GM04504 (cell line): Measurements from ENCODE around the gene PKIG.
A peak's percentile ranks its signal among the peaks of the same experiment; 100 is the strongest.
"Not testable (repeated sequence)": the region's sequence is repeated elsewhere in the genome, so short reads cannot be mapped to it uniquely, and the experiment has no call there.

Experiments used
- DNase-seq: peaks from one replicate; pipeline ENCODE4 v3.0.0-alpha.2; 2012; ENCODE audit warnings: low read depth

The PKIG gene

DNA sequence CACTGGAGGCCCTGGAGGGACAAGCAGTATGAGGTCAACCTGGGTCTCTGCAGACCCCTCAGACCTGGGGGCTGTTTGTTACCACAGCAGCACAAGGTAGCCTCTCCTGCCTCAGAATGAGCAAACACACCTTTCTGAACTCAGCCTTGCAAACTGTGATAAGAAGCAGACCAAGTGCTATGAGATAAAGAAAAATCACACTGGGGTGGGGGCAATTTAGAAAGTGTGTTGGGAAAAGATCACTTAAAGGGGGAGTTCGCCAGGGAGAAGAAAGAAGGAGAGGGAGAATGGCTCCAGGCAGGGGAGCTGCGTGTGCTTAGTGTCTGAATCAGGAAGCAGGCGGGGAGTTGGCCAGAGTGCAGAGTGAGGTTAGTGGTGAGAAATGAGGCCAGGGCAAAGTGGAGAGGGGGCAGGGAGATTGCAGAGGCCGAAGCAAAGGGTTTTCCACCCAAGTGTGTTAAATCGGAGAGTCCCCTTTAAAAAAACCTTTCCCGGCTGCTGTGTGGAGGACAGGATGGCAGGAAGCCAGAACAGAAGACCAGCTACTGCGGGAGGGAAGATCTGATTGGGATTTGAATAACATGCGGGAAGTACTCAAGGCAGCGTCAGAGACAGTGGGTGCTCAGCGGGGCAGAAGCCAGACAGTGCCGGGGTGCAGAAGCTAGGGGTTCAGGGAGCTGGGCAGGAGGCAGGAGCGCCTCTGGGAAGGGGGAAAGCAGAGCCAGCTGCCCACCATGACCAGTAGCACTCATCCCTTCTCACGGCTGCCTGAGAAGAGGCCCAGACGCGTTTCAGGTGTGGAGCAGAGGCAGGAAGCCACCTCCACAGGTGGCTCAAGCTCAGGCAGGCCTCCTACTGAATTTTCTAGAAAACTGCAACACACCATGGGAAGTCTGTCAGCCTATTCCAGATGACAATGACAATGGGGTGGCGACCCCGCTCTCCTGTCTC, 60.1 kb downstream of the PKIG start:
- peak; percentile 72 for DNase-seq

DNA sequence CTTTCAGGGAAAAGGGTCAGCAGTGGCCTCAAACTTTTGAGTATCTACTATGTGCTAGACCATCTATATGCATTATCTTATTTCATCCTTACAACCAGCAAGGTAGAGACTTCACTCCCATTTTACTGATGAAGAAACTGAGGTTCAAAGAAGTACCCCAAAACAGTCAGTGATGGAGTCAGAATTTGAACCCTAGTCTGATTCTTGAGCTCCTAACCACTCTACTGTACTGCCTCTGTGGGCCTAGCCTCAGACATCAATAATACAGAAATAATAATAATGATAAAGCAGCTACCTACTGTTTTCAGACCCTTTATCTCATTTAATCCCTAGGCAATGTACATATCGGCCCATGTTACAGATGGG, 60.8 kb downstream of the PKIG start:
- no peak for DNase-seq

DNA sequence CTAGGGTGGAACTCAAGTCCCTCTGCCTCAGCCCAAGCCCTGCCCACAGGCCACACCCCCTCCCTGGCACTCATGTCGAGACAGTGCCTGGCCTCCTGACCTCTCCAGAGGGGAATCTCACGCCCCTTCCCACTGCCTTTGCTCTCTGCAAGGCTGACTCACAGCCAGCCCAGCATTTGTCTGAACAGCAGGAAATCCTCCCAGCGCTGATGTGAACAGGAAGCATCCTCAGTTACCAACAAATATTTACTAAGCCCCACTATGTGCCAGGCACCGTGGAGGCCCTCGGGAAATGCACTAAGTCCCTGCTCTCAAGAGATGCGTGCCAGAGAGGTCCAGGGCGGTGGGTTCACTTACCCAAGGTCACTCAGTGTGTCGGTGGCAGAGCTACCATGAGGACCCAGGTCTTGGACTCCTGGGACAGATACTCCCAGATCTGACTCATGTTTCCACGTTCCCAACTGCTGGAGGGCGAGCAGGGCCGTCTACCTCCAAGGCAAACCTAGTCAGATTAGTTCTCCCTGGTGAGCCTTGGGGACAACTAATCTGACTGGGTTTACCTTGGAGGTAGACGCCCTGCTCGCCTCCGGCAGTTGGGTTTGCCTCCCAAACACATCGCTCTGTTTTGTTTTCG, 61.3 kb downstream of the PKIG start:
- DNase-seq, result peak; percentile 77

DNA sequence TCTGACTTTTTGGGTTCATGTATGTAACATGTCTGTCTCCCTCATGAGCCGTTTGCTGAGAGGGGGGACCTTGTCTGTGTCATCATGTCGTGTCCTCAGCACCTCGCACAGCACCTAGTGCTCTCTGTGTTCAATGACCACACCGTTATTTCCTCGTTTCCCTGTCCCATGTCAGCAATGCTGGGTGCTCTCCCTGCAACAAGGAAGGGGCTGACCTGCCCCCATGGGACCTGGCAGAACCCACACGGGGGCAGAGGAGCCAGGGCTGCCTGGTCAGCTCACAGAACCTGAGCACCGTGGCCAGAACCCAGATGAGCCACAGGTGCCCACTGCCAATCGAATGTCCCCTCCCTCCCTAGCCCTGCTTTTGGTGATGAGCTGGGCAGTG, 61.8 kb downstream of the PKIG start:
- DNase-seq, result no peak

DNA sequence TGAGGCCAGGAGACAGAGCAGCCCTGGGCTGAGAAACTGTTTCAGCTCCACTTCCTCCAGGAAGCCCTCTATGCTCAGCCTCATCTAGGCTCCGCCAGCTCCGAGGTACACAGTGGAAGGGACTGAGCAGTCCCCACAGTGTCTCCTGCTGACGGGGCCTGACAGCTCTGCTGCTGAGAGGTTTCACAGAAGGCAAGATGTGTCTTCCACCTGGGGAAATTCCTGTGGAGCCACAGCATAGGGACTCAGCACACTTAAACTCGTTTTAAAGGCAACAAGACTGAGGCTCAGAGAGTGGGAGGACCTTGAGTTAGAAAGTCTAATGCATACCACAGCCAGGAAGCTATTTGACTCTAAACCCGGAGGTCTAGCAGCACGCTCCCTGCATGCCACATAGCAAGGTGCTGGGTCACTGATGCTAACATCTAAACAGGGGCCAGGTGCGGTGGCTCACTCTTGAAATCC, 62.3 kb downstream of the PKIG start:
- DNase-seq, result no peak

DNA sequence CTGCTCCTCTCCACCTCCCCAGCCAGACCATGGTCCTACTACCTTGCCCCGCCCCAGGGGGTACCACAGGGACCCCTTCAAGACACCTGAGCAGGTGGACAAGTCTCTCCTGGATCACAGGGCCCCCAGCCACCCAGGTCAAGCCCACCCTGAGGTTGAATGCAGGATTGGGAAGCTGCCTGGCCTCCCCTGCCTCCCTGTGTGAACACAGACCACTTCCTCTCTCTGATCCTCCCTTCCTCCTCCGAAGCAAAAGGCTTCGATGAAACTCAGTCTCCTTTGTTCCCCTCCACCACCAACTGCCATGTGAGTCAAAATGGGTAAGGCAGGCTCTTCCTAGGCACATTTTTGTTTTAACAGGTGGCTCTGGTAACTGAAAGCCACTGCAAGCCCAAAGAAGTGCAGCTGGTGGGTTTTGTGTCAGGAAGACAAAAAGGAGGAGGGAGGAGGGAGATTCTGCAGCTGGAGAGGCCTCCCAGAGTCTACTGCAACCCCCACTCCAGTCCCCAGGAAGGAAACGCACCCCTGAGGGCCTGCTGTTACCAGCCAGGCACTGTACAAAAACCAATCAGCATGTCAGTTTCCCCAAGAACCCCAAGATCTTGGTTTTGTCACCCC, 63.8 kb downstream of the PKIG start:
- no peak for DNase-seq

DNA sequence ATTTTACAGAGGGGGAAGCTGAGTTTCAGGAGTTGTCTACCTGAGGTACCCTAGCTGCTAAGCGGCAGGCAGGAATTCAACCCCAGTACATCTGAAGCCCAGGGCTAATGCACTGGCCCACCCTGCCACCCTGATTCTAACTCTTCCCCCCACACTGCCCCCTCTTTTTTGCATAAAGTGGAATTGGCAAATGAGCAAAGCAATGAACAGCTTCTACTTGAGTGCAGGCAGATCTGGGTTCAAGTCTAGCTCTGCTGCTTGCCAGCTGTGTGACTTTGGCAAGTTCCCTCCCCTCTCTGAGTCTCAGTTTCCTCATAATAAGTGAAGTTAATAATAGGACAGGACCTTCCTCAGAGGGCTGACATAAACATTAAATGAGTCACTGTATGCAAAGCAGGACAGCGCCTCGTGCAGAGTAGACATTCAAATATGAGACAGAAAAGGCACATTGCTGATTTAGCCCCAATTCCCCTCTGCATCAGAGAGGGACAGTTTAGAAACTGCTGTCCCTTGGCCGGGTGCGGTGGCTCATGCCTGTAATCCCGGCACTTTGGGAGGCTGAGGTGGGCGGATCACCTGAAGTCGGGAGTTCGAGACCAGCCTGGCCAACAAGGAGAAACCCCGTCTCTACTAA, 64.4 kb downstream of the PKIG start:
- no peak for DNase-seq

DNA sequence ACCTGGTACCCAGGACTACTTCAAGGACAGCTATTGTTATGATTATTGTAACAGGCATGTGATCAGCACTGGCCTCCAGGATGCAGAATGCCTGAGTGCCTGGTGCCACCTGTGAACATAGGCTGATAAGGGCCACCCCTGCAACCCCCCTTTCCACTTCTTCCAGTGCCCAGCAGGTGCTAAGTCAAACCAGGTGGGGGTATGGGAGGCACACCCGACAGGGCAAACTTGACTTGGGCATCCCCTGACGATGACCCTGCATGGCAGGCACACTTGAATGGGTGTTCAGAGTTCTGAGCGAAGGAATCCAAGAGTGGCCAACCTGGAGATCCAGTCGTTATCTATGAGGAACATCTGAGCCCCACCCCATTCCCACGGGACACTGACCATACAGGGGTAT, 65.7 kb downstream of the PKIG start:
- DNase-seq, result no peak

DNA sequence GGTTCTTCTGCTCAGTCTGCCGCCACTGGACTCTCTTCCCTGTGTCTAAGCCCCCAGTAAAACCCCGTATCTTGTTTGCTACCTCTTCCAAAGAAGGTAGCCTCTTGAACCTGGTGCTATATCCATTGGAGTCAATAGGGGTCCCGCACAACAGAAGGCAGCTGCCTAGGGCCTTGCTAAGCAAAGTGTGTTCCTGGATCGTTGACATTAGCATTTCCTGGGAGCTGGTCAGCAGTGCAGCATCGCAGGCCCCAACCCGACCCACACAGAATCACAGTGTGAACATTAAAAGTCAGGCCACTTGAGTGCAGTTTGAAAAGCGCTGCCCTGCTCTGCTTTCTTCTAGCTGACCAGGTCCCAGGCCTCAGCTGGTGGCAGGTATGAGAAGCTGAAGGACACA, 66.2 kb downstream of the PKIG start:
- DNase-seq, result no peak

DNA sequence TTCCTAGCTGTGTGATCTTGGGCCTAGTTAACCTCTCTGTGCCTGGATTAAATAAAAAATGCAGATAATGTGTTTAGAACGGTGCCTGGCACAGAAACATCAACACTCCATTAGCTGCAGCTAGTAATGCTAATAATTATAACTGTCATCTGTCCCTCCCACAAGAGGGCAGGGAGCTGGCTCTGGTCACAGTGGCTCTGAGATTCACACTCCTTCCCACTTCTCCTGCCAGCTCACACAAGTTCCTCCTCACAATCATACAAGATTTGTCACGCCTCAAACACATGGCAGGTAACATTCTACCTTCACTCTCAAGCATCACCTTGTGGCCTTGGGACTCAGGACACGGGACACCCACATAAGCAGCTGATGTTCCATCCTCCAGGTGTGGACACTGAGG, 66.7 kb downstream of the PKIG start:
- DNase-seq, result no peak

DNA sequence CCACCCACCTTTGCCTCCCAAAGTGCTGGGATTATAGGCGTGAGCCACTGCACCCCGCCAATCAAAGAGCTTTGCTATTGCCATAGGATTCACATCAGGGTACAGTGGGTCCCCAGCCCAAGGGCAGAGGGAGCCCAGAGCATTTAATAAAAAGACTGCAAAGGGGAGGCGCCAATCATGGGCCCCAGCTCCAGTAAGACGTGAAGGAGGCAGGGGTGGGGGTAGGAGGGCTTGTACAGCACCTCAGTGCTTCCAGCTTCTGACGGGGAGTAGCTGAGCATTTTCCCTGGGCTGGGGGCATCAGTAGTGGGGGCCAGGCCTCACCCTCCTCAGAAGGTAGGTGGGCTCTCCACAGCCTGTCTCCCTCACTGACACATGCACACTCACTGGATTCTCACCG, 67.6 kb downstream of the PKIG start:
- no peak for DNase-seq

DNA sequence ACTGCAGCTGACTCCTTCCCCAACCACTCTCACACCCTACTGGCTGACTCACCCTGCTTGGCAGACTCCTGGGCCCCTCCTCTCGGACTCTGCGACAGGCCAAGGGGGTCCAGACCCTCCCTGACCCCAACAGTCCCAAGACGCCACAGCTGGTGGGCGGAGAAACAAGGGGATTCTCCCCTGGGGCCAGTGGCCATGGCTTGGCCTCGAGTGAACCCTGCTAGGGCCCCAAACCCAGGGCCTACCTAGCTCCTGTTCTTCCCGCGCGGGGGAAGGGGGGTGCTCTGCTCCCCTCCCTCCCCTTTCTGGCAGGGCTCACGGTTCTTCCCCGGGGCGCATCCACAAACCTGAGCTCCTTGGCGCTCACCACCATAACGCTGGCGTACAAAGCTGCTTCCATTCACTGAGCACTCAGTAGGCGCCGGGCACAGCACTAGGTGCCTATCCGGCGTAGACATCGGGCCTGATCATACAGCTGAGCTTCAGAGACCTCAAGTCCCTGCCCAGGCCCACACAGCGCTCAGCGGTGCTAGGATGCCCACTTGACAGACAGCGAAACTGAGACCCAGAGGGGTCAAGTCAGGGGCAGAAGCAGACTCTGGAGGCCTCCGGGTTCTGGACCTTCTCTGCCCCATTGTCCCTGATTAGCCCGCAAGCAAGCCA, 68.5 kb downstream of the PKIG start:
- no peak for DNase-seq

DNA sequence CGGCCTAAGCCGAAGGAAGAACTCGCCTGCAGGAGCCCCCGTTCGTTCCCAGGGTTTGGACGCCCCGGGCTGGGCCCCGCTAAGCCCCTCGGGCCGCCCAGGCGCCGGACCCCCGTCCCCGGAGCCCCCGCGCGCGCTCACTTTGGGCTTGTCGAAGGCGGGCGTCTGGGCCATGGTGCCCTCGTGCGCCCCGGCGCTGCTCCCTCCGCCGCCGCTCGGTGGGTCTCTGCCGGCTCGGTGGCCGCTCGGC, 69.0 kb downstream of the PKIG start:
- no peak for DNase-seq

DNA sequence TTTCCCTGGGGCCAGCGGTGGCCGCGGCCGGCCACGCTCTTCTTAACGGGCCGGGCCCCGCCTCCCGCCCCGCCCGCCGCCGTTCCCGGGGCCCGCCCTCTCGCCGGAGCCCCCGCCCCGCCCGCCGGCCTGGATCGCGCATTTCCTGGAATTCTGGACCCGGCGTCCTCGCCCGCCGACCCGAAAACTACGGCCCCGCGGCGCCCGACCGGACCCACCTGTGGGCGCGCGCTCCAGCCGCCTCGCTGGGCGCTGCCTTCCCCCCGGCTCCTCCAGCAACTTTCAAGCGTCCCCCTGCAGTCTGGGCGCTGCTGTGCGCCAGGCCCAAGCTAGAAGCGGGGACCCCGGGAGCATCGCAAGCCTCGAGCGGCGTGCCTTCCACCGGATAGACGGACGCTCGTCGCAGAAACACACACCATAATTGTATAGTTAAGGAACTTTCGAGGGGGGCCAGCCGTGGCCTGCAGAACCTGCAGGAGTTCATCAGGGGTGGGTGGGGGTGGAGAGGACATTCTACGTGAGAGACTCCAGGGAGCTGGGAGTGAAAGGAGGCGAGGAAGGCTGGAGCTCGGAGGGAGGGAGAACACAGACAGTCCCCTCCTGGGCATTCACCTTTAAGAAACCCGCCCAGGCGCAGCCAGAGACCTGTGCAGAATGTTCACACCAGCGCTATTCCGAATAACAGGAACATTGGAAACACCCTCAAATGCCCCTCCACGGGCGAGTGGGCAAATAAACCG, 69.5 kb downstream of the PKIG start, which contains the start of gene ADA:
Gene ADA, minus strand, starts transcription at position 16 of the 740 bp plus-strand sequence. CDS start 92 bp downstream, outside the sequence.
- DNase-seq, result no peak

DNA sequence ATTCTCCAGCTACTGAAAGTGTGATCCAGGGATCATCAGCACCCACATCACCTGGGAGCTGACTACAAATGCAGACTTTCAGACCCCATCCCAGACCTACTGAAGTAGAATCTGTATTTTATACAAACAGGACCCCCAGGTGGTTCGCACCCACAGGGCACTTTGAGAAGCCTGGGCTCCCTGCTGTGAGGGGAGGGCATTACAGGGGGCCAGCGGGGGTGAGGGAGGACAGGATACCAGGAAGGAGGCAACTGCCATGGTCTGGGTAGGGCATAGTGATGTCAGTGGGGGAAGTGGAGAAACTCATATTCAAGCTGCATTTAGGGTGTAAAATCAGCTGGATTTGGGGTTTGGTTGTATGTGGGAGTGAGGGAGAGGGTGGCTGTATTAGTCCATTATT, 71.2 kb downstream of the PKIG start:
- DNase-seq, result no peak

DNA sequence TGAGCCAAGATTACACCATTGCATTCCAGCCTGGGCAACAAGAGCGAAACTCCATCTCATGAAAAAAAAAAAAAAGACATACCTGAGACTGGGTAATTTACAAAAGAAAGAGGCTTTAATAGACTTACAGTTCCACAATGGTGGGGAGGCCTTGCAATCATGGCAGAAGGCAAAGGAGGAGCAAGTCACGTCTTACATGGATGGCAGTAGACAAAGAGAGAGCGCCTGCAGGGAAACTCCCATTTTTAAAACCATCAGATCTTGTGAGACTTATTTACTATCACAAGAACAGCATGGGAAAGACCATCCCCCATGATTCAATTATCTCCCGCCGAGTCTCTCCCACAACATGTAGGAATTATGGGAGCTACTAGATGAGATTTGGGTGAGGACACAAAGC, 71.8 kb downstream of the PKIG start:
- DNase-seq, result not testable (repeated sequence)

DNA sequence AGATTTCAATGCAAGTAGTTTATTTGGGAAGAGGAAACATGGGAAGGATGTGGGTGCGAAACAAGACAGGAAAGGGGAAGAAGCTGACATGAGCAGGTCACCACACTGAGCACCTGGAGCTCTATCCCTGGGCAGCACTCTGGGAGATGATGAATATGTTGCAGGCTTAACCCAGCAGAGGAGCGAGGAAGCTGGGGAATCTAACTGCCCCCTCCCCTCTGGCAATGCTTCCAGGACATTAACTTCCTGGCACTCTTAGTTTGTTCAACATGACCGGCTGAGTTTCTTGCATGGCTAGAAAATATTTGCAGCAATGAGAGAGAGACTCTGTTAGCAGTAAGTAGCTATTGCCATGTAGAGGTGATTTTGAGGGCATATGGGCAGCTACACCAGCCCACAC, 74.1 kb downstream of the PKIG start:
- DNase-seq, result no peak

DNA sequence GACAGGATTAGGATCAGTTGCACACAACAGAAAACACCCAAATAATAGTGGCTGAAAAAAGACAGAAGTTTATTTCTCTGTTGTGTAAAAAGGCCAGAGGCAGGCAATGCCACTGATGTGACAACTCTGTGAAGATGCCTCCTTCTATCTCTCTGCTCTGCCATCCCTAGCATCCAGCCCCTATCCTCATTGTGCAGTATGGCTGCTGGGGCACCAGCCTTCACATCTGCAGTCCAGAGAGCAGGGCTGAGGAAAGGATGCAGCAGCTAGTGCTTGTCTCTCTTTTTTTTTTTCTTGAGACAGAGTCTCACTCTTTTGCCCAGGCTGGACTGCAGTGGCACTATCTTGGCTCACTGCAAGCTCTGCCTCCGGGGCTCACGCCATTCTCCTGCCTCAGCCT, 75.5 kb downstream of the PKIG start:
- DNase-seq, result no peak

DNA sequence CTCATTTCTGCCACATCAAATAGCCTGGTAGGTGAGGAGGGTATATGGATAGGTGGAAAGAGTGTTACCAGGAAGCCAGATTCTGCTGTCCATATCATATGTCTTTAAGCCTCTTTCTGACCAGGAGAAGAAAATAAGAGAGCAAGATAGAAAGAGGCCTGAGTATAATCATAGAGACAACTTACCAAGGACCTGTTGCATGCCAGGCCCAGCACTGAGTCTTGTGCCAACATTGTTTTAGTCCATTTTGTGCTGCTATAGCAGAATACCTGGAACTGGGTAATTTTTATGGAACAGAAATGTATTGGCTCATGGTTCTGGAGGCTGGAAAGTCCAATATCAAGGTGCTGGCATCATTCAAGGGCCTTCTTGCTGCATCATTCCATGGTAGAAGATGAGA, 76.4 kb downstream of the PKIG start:
- DNase-seq, result no peak

DNA sequence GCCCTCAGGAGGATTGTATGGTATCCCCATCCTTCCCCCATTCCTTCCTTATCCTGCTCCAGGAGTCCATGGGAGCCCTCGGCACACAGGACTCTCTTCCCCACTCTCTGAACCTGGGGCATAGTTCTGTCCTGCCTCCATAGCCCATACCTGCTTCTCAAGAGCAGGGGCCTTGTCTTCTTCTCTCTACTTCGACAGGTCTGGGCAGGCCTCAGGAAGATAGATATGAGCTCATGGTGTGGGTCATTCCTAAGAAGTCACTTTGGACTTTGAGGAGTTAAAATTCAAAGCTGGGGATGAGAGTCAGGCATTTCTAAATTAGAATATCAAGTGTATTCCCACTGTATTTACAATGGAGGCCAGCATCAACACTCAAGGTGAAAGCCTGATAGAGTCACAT, 77.6 kb downstream of the PKIG start:
- no peak for DNase-seq

DNA sequence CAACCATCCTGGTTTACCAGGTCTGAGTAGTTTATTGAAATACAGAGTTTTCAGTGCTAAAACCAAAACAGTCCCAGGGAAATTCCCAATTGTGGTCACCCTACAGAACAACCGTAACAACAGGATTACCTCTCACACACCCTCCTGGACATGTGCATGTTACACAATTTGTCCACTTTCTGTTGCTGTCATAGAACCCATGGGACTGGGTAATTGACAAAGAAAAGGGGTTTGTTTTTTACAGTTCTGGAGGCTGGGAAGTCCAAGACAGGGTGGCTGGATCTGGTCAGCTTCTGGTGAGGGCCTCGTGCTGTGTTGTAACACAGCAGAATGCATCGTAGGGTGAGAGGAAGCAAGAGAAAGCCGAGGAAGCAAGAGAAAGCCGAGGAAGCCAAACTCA, 78.2 kb downstream of the PKIG start:
- DNase-seq, result no peak

DNA sequence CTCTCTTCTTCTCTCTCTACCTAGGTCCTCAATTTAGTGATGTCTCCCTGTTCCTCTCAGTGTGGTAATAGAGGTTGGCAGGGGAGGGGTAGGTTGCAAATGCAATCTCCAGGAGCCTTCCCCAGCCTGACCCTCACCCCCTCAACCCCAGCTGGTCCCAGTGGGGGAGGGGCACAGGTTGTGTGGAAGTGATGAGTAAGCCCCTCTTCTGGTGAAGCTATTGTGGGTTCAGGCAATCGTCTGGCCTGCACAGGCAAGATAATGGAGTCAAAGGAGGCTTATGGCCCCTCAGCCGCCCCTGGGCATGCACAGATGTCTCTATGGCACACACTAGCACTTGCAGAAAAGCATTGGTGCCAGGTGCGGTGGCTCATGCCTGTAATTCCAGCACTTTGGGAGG, 79.9 kb downstream of the PKIG start:
- DNase-seq, result no peak
